Loucy (cell line): ENCODE measurements around the gene ADARB2.
"Not testable (repeated sequence)": the region's sequence is repeated elsewhere in the genome, so short reads cannot be mapped to it uniquely, and the experiment has no call there.

ENCODE experiments used
- H2AFZ ChIP-seq: fragments of 200-600 bp; sonication (generic); 2 replicates; pipeline ENCODE4 v1.6.0; 2016; ENCODE audit warnings: antibody characterized with exemption, mild to moderate bottlenecking, low read length, moderate library complexity
- H3F3A ChIP-seq: fragments of 200-600 bp; 2 replicates; pipeline ENCODE4 v1.6.0; 2016; ENCODE audit warnings: antibody characterized with exemption, low read depth, mild to moderate bottlenecking
- H3K27me3 ChIP-seq: fragments of 200-600 bp; sonication (generic); 2 replicates; pipeline ENCODE4 v1.6.1; 2014; ENCODE audit warnings: low read length, mild to moderate bottlenecking; ENCODE audit not compliant: insufficient read depth, poor library complexity, severe bottlenecking
- H3K36me3 ChIP-seq: fragments of 200-600 bp; sonication (generic); 2 replicates; pipeline ENCODE4 v1.6.1; 2016; ENCODE audit warnings: low read length; ENCODE audit not compliant: insufficient read depth
- H3K4me1 ChIP-seq: fragments of 200-600 bp; sonication (generic); 2 replicates; pipeline ENCODE4 v1.5.1; 2014; ENCODE audit warnings: low read length, mild to moderate bottlenecking; ENCODE audit not compliant: insufficient read depth, poor library complexity, severe bottlenecking
- H3K4me2 ChIP-seq: fragments of 200-600 bp; sonication (generic); 2 replicates; pipeline ENCODE4 v1.6.0; 2014; ENCODE audit warnings: antibody characterized with exemption, low read length, low read depth, mild to moderate bottlenecking; ENCODE audit not compliant: poor library complexity, severe bottlenecking
- H3K4me3 ChIP-seq: fragments of 200-600 bp; sonication (generic); 2 replicates; pipeline ENCODE4 v1.5.1; 2014; ENCODE audit warnings: low read length, mild to moderate bottlenecking, mixed read lengths; ENCODE audit not compliant: poor library complexity, severe bottlenecking
- H3K79me2 ChIP-seq: fragments of 200-600 bp; sonication (generic); 2 replicates; pipeline ENCODE4 v1.6.1; 2014; ENCODE audit warnings: low read length; ENCODE audit not compliant: insufficient read depth
- H3K9ac ChIP-seq: fragments of 200-600 bp; sonication (generic); 2 replicates; pipeline ENCODE4 v1.6.0; 2014; ENCODE audit warnings: mild to moderate bottlenecking, low read depth, low read length, moderate library complexity; ENCODE audit not compliant: poor library complexity, severe bottlenecking
- H3K9me2 ChIP-seq: fragments of 200-600 bp; sonication (generic); replicated peaks from 2 replicates; pipeline ENCODE4 v1.6.1; 2016; ENCODE audit warnings: low read depth, low read length, mixed read lengths
- H3K9me3 ChIP-seq: fragments of 200-600 bp; sonication (generic); 2 replicates; pipeline ENCODE4 v1.6.1; 2014; ENCODE audit warnings: mild to moderate bottlenecking, antibody characterized with exemption, low read length, low read depth; ENCODE audit not compliant: insufficient read depth
- H4K20me1 ChIP-seq: fragments of 200-600 bp; sonication (generic); 2 replicates; pipeline ENCODE4 v1.6.0; 2014; ENCODE audit warnings: antibody characterized with exemption, low read length, mild to moderate bottlenecking; ENCODE audit not compliant: insufficient read depth, poor library complexity, severe bottlenecking
- EZH2phosphoT487 ChIP-seq: fragments of 200-600 bp; IDR thresholded peaks from 2 replicates; pipeline ENCODE4 v1.6.1; 2018; ENCODE audit warnings: antibody characterized with exemption, mild to moderate bottlenecking, moderate library complexity, borderline replicate concordance
- TF ChIP-seq, protein P1 (sequence below): fragments of 200-600 bp; sonication (generic); conservative IDR thresholded peaks from 2 replicates; pipeline ENCODE4 v1.5.1; 2014; ENCODE audit warnings: mild to moderate bottlenecking, antibody characterized with exemption, low read length

The ADARB2 gene

DNA sequence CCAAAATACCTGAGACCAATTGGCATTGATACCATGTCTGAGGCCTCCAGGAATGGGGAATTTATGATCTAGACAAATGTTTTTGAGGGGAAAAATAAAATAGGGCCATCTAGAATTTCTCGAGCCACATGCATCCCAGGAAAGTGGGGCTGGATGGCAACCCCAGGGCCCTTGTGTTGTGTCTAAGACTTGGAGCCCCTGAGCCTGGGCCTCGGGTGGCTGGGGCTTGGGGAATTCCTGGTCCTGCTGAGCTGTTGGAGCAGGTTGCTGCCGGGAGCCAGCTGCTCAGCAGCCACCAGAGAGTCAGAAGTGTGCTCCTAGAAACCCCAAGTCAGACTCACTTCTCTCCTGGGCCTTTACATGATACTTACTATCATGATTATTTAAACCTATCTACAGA, 508.2 kb downstream of the ADARB2 start:
- TF ChIP-seq, protein P1, sequence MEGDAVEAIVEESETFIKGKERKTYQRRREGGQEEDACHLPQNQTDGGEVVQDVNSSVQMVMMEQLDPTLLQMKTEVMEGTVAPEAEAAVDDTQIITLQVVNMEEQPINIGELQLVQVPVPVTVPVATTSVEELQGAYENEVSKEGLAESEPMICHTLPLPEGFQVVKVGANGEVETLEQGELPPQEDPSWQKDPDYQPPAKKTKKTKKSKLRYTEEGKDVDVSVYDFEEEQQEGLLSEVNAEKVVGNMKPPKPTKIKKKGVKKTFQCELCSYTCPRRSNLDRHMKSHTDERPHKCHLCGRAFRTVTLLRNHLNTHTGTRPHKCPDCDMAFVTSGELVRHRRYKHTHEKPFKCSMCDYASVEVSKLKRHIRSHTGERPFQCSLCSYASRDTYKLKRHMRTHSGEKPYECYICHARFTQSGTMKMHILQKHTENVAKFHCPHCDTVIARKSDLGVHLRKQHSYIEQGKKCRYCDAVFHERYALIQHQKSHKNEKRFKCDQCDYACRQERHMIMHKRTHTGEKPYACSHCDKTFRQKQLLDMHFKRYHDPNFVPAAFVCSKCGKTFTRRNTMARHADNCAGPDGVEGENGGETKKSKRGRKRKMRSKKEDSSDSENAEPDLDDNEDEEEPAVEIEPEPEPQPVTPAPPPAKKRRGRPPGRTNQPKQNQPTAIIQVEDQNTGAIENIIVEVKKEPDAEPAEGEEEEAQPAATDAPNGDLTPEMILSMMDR = no peak
- no peaks in the 10 kb centered on the region for H3K9me3 ChIP-seq
- no peaks in the 10 kb centered on the region for H3K9me2 ChIP-seq
- no peak overlapping the region for H3K4me3 ChIP-seq
- no peak overlapping the region for H3K9ac ChIP-seq
- no peak overlapping the region for H3K4me2 ChIP-seq
- no peaks in the 10 kb centered on the region for H3K79me2 ChIP-seq
- H4K20me1 ChIP-seq = no peaks in the 10 kb centered on the region
- H3K27me3 ChIP-seq = no peaks in the 10 kb centered on the region
- no peak overlapping the region for H2AFZ ChIP-seq
- no peaks in the 10 kb centered on the region for H3K36me3 ChIP-seq
- H3F3A ChIP-seq = no peaks in the 10 kb centered on the region
- no peaks in the 10 kb centered on the region for H3K4me1 ChIP-seq

DNA sequence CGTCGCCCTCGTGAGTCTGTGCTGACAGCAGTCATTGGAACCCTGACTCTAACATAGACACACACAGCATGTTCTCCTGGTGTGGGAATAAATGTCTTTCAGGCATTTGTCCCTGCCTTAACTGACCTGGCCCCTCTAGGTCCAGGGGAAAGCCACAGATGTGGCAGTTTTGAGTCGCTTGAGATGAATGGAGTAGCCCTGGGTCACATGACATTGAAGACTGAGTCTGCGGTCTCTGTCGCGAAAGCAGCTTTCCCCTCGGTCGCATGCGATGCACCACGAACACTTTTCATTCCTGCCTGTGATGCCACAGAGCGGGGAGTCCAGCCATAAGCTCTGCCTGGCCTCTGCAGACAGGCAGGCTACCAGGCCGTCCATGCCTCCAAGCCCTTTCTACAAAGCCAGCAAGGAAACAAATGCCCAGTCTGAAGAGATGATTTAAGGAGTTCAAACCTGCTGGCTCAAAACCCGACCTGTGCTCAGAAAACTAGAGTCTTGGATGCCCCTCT, 508.8 kb downstream of the ADARB2 start:
- Histone ChIP-seq H3K9me2 (no peaks in the 10 kb centered on the region), H3K36me3 (no peaks in the 10 kb centered on the region), H3F3A (no peaks in the 10 kb centered on the region), H3K9ac (no peak overlapping the region), H4K20me1 (no peaks in the 10 kb centered on the region), H3K9me3 (no peaks in the 10 kb centered on the region), H3K4me3 (no peak overlapping the region), H3K4me2 (no peak overlapping the region), H3K4me1 (no peaks in the 10 kb centered on the region), H3K79me2 (no peaks in the 10 kb centered on the region), H3K27me3 (no peaks in the 10 kb centered on the region), H2AFZ (no peak overlapping the region)
- TF ChIP-seq, protein P1 = no peak
- TF ChIP-seq EZH2phosphoT487 = no peak

- Histone ChIP-seq H3K9me2 (no peaks in the 10 kb centered on the region), H2AFZ (no peak overlapping the region), H3K9me3 (no peaks in the 10 kb centered on the region), H3K9ac (no peak overlapping the region), H3K79me2 (no peaks in the 10 kb centered on the region), H3K27me3 (no peaks in the 10 kb centered on the region), H4K20me1 (no peaks in the 10 kb centered on the region), H3K4me1 (no peaks in the 10 kb centered on the region), H3F3A (no peaks in the 10 kb centered on the region), H3K36me3 (no peaks in the 10 kb centered on the region), H3K4me2 (no peak overlapping the region), H3K4me3 (no peak overlapping the region)
- TF ChIP-seq, protein P1 = peak; percentile 33; the same call in 1 of the 2 replicates
- no peak for TF ChIP-seq EZH2phosphoT487
Observed at GRCh38 chr10:1227510-1228402, 509.6 kb downstream of the ADARB2 start.

DNA sequence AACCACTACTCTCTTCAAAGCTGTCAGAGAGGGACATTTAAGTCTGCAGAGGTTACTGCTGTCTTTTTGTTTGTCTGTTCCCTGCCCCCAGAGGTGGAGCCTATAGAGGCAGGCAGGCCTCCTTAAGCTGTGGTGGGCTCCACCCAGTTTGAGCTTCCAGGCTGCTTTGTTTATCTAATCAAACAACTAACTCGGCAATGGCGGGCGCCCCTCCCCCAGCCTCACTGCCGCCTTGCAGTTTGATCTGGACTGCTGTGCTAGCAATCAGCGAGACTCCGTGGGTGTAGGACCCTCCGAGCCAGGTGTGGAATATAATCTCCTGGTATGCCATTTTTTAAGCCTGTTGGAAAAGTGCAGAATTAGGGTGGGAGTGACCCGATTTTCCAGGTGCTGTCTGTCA, 510.4 kb downstream of the ADARB2 start:
- not testable (repeated sequence) for H3K9me3 ChIP-seq, H3K36me3 ChIP-seq, H3K79me2 ChIP-seq, H3K4me1 ChIP-seq, H3K9ac ChIP-seq, H4K20me1 ChIP-seq, H3K27me3 ChIP-seq, H3K9me2 ChIP-seq, H3K4me3 ChIP-seq, H2AFZ ChIP-seq, H3K4me2 ChIP-seq, H3F3A ChIP-seq

DNA sequence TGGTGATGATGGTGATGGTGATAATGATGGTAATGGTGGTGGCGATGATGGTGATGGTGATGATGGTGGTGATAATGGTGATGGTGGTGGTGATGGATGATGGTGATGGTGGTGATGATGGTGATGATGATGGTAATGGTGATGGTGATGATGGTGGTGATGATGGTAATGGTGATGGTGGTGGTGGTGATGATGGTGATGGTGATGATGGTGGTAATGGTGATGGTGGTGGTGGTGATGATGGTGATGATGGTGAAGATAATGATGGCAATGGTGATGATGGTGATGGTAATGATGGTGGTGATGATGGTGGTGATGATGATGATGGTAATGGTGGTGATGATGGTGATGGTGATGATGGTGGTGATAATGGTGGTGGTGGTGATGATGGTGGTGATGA, 517.5 kb downstream of the ADARB2 start:
- not testable (repeated sequence) for H3K4me3 ChIP-seq, H2AFZ ChIP-seq, H3K9me3 ChIP-seq, H3K4me2 ChIP-seq, H3K79me2 ChIP-seq, H3K36me3 ChIP-seq, H3K9ac ChIP-seq, H3K27me3 ChIP-seq, H3K9me2 ChIP-seq, H3K4me1 ChIP-seq, H4K20me1 ChIP-seq, H3F3A ChIP-seq
